A673 (cell line): ENCODE measurements around the gene GAS2L3. TPM values are rescaled to one million over a fixed set of nuclear protein-coding genes. Genes with fewer than 3 reads are reported as not detected.

Experiments used
- BruUV-seq: library from RNA; stranded (reverse); fragments of 400-500 nt; replicated peaks from 2 replicates; lab custom pipeline; 2021; lab: Mats Ljungman, UMichigan
- CTCF ChIA-PET: fragments of 300-600 bp; sonication (Branson Sonifier 250); formaldehyde crosslinking; loops from one replicate; lab custom pipeline; 2022; ENCODE audit warnings: antibody characterized with exemption; lab: Charles Lee
- POLR2A ChIA-PET: fragments of 300-600 bp; sonication (Branson Sonifier 250); formaldehyde crosslinking; loops from one replicate; lab custom pipeline; 2022; ENCODE audit warnings: antibody characterized with exemption; ENCODE audit not compliant: low non-redundant PET; lab: Charles Lee
- DNase-seq: peaks from one replicate; pipeline ENCODE4 v3.0.0-alpha.2; 2015; ENCODE audit warnings: low spot score
- H3K27ac ChIP-seq: fragments of 200-600 bp; sonication (generic); 2 replicates; pipeline ENCODE4 v1.5.1; 2016; ENCODE audit warnings: mixed run types, low read depth, mild to moderate bottlenecking, mixed read lengths, antibody characterized with exemption, low read length; ENCODE audit not compliant: poor library complexity, severe bottlenecking
- H3K27me3 ChIP-seq: fragments of 200-600 bp; sonication (generic); replicated peaks from 2 replicates; pipeline ENCODE4 v1.6.1; 2017; ENCODE audit warnings: mixed run types, low read depth, mild to moderate bottlenecking, mixed read lengths, antibody characterized with exemption, low read length; ENCODE audit not compliant: insufficient read depth, poor library complexity
- H3K36me3 ChIP-seq: fragments of 200-600 bp; sonication (generic); 2 replicates; pipeline ENCODE4 v1.6.1; 2016; ENCODE audit warnings: mixed run types, mild to moderate bottlenecking, mixed read lengths, antibody characterized with exemption, low read length; ENCODE audit not compliant: insufficient read depth, poor library complexity, severe bottlenecking
- H3K4me1 ChIP-seq: fragments of 200-600 bp; sonication (generic); 2 replicates; pipeline ENCODE4 v1.6.1; 2017; ENCODE audit warnings: mixed run types, mild to moderate bottlenecking, mixed read lengths, antibody characterized with exemption, low read length; ENCODE audit not compliant: insufficient read depth, poor library complexity, severe bottlenecking
- H3K4me3 ChIP-seq: fragments of 200-600 bp; sonication (generic); 2 replicates; pipeline ENCODE4 v1.5.1; 2016; ENCODE audit warnings: low read depth, mixed run types, mild to moderate bottlenecking, mixed read lengths, low read length; ENCODE audit not compliant: poor library complexity, severe bottlenecking
- H3K9me3 ChIP-seq: fragments of 200-600 bp; sonication (generic); 2 replicates; pipeline ENCODE4 v1.6.1; 2016; ENCODE audit warnings: mixed run types, low read depth, mild to moderate bottlenecking, mixed read lengths, antibody characterized with exemption, low read length; ENCODE audit not compliant: poor library complexity, severe bottlenecking
- EZH2 ChIP-seq: fragments of 200-600 bp; sonication (generic); IDR thresholded peaks from 2 replicates; pipeline ENCODE4 v1.6.1; 2017; ENCODE audit warnings: borderline replicate concordance, low read depth, mild to moderate bottlenecking, mixed read lengths, antibody characterized with exemption, low read length; ENCODE audit not compliant: poor library complexity, severe bottlenecking
- intact Hi-C: fragments of 100-400 bp; cut with micrococcal nuclease; formaldehyde crosslinking; loops from one replicate; pipeline ENCODE4 v1.10.0; 2022; ENCODE audit not compliant: unreplicated experiment
- total RNA-seq: library from RNA; stranded (reverse); gene quantifications from 2 replicates; pipeline ENCODE4 v1.2.3, GENCODE V29; 2021
- TF ChIP-seq, protein P1 (sequence below): fragments of 300-800, 200-600 bp; sonication (generic); conservative IDR thresholded peaks from 2 replicates; pipeline ENCODE4 v1.5.1; 2017; ENCODE audit warnings: low read depth, mild to moderate bottlenecking, antibody characterized with exemption, low read length, moderate library complexity, mixed read lengths

GAS2L3 gene
- total RNA-seq, 1 experiment from 2014 or later = 44.8 TPM

DNA sequence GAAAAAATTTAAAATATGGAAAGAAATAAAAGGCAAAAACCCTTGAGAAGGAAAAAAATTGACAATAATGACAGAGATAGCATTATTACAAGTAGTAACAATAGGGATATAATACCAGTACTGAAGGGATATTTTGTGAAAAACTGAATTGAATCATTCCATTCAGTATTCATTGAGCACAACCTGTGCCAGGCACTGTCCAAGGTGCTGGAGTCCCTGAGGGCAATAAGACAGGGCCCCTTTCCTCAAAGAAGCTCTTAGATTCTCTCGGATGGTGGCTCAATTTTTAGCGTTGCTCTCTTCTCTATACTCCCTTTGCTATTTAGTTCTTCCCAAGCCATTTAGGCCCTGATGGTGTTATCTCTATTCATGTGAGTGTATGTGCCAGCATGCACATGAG lies 34.3 kb upstream of the GAS2L3 start:
- no peaks in the 10 kb centered on the region for H3K4me1 ChIP-seq
- ChIA-PET CTCF (no interaction called here), POLR2A (no interaction called here)
- H3K27me3 ChIP-seq = no peaks in the 10 kb centered on the region
- no peak overlapping the region for H3K27ac ChIP-seq
- no peak overlapping the region for H3K4me3 ChIP-seq
- no TSS peak for BruUV-seq
- H3K36me3 ChIP-seq = no peaks in the 10 kb centered on the region
- H3K9me3 ChIP-seq = no peaks in the 10 kb centered on the region
- intact Hi-C loops = no loop called here
- no peak for TF ChIP-seq EZH2
- TF ChIP-seq, protein P1, sequence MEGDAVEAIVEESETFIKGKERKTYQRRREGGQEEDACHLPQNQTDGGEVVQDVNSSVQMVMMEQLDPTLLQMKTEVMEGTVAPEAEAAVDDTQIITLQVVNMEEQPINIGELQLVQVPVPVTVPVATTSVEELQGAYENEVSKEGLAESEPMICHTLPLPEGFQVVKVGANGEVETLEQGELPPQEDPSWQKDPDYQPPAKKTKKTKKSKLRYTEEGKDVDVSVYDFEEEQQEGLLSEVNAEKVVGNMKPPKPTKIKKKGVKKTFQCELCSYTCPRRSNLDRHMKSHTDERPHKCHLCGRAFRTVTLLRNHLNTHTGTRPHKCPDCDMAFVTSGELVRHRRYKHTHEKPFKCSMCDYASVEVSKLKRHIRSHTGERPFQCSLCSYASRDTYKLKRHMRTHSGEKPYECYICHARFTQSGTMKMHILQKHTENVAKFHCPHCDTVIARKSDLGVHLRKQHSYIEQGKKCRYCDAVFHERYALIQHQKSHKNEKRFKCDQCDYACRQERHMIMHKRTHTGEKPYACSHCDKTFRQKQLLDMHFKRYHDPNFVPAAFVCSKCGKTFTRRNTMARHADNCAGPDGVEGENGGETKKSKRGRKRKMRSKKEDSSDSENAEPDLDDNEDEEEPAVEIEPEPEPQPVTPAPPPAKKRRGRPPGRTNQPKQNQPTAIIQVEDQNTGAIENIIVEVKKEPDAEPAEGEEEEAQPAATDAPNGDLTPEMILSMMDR = no peak
- DNase-seq = peak; percentile 64

- H3K9me3 ChIP-seq = no peaks in the 10 kb centered on the region
- no peak for TF ChIP-seq EZH2
- TF ChIP-seq, protein P1 = no peak
- ChIA-PET CTCF (no interaction called here), POLR2A (no interaction called here)
- H3K27me3 ChIP-seq = no peaks in the 10 kb centered on the region
- no peak overlapping the region for H3K27ac ChIP-seq
- H3K4me1 ChIP-seq = no peaks in the 10 kb centered on the region
- peak; percentile 18 for DNase-seq
- no peak overlapping the region for H3K4me3 ChIP-seq
- intact Hi-C loops = no loop called here
- no peaks in the 10 kb centered on the region for H3K36me3 ChIP-seq
- no TSS peak for BruUV-seq
Observed at GRCh38 chr12:100544165-100544564, 29.3 kb upstream of the GAS2L3 start.

DNA sequence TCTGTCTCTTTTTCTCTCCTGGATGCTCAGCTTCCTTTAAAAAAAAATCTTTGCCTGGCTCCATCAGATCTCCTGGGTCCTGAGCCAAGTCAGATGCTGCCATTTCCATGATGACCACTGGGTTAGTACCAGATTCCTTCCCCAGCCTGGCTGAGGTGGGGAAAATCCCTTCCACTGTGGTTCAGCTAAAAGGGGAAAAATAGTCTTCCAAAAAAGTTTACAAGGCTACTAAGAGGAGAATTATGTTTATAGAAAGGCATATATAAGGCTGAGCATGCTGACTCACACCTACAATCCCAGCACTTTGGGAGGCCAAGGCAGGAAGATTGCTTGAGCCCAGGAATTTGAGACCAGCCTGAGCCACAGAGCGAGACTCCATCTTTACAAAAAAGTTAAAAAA lies 28.4 kb upstream of the GAS2L3 start:
- H3K9me3 ChIP-seq = no peaks in the 10 kb centered on the region
- H3K27me3 ChIP-seq = no peaks in the 10 kb centered on the region
- no peak overlapping the region for H3K27ac ChIP-seq
- CTCF ChIA-PET = no interaction called here
- no peak overlapping the region for H3K4me3 ChIP-seq
- POLR2A ChIA-PET = no interaction called here
- H3K36me3 ChIP-seq = no peaks in the 10 kb centered on the region
- intact Hi-C loops = no loop called here
- BruUV-seq = no TSS peak
- no peak for TF ChIP-seq EZH2
- TF ChIP-seq, protein P1 = no peak
- H3K4me1 ChIP-seq = no peaks in the 10 kb centered on the region
- no peak for DNase-seq
